ENCODE results near the gene ALMS1.

The ALMS1 gene

DNA sequence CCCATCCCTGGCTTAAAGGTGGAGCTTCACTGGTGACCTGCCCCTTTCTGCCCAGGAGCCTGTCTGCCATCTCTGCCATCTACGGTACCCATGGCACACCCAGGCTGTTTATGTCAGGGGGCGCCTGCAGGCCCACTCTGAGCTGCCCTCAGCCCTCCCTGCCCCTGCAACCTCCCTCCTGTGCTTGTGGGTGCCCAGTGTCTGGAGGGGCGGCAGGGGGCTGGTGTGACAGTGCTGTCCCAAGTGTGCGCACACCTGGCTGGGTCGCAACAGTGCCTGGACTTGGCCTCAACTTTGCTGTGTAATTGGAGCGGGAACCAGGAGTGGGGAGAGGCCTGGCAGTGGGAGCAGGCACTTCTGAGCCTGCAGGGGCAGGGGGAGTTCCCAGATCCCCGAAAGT is 102.4 kb downstream of the ALMS1 start:
- TF ChIP-seq, protein P1, sequence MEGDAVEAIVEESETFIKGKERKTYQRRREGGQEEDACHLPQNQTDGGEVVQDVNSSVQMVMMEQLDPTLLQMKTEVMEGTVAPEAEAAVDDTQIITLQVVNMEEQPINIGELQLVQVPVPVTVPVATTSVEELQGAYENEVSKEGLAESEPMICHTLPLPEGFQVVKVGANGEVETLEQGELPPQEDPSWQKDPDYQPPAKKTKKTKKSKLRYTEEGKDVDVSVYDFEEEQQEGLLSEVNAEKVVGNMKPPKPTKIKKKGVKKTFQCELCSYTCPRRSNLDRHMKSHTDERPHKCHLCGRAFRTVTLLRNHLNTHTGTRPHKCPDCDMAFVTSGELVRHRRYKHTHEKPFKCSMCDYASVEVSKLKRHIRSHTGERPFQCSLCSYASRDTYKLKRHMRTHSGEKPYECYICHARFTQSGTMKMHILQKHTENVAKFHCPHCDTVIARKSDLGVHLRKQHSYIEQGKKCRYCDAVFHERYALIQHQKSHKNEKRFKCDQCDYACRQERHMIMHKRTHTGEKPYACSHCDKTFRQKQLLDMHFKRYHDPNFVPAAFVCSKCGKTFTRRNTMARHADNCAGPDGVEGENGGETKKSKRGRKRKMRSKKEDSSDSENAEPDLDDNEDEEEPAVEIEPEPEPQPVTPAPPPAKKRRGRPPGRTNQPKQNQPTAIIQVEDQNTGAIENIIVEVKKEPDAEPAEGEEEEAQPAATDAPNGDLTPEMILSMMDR (IDR thresholded peaks at IDR 0.05) = no peak

DNA sequence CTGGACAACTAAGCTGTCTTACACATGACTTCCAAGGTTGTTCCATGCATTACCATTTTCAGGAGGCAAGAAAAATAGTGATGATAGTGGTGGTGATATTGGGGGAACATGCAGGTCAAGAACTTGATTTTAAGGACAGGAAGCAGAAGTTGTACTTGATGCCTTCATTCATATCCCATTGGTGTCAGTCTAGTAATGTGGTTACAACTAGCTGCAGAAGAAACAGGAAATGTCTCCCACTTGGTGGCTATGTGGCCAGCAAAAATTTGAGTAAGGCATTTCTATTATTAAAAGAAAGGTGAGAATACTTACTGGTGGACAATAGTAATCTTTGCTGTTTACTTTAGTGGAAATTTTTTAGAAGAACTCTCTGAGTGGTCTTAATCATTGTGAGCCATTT is 103.4 kb downstream of the ALMS1 start:
- TF ChIP-seq, protein P1 (IDR thresholded peaks at IDR 0.05) = no peak

DNA sequence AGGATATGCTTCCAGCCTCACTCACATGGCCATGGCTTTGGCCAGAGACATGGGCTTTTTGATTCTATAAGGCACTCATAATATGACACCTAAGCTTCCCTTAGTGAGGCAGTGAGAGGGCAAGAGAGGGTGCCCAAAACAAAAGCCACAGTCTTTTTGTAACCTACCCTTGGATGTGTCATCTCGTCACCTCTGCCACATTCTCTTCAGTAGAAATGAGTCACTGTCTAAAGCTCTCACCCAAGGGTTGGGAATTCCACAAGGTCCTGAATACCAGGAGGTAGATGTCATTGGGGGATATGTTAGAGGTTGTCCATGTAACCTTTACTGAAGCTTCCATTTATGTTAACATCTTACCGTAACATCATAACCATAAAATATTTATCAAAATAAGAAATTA is 108.4 kb downstream of the ALMS1 start:
- TF ChIP-seq, protein P1 (IDR thresholded peaks at IDR 0.05) = no peak

DNA sequence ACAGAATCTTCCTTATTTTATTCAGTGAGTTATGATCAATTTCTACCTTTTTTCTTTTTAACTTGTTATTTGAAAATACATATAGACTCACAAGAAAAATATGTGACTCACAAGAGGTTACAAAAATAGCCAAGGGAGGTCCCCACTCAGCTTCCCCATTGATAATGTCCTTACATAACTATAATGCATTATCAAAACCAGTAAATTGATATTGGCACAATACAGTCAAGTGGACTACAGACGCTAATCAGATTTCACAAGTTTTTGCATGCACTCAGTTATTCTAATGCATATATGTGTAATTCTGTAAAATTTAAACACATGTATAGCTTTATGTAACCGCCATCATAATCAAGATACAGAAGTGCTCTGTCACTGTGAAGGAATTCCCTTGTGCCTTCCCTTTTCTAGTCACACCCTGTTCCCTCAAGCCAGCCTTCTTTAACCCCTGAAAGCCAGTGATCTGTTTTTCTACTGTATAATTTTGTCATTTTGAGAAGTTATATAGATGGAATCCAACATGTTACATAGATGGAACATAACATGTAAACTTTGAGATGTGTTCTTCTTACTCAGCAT is 118.4 kb downstream of the ALMS1 start:
- TF ChIP-seq, protein P1 (IDR thresholded peaks at IDR 0.05) = no peak

DNA sequence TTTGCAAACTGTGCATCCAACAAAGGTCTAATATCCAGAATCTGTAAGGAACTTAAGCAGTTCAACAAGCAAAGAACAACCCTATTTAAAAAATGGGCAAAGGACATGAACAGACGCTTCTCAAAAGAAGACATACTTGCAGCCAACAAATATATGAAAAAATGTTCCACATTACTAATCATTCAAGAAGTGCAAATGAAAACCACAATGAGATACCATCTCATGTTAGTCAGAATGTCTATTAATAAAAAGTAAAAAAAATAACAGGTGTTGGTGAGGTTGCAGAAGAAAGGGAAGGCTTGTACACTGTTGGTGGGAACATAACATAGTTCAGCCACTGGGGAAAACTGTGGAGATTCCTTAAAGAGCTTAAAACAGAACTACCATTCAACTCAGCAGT is 130.4 kb downstream of the ALMS1 start:
- TF ChIP-seq, protein P1 (IDR thresholded peaks at IDR 0.05) = no peak

DNA sequence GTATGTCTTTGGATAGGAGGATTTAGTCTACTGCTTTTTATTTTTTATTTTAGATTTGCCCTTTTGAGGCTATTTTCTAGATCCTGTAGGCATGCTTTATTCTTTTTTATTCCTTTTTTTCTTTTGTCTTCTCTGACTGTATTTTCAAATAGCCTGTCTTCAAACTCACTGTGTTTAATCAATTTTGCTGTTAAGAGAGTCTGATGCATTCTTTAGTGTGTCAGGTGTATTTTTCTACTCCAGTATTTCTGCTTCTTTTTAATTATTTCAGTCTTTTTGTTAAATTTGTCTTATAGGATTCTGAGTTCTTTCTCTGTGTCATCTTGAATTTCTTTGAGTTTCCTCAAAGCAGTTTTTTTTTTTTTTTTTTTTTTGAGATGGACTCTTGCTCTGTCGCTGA is 143.1 kb downstream of the ALMS1 start:
- TF ChIP-seq, protein P1 (IDR thresholded peaks at IDR 0.05) = no peak

DNA sequence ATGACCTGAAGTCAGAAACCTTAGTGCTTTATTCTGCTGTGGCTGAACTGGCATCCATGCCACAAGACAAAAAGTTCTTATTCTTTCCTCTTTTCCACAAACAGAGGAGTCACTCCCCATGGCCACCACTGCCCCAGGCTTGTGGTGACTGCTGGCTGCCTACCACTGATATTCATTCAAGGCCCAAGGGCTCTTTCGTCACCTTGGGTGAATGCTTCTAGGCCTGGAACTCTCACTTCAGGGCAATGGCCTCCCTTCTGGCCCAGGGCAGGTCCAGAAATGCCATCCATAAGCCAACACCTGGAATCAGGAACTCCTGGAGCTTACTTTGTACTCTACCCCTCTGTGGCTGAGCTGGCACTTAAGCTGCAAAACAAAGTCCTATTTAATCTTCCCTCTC is 146.7 kb downstream of the ALMS1 start:
- TF ChIP-seq, protein P1 (IDR thresholded peaks at IDR 0.05) = no peak
